Measurements from ENCODE around the gene CYYR1.

Gene CYYR1

GRCh38 chr21:26557106-26557505, 16.0 kb downstream of the CYYR1 start:
- no peak overlapping the region for H4K12ac ChIP-seq (ENCODE audit: low read depth, low read length)
- no peak overlapping the region for H2BK120ac ChIP-seq (ENCODE audit: insufficient read depth, low read length, poor library complexity)
- no peak overlapping the region for H3K27ac ChIP-seq (ENCODE audit: low read depth, low read length)
- H3K9me3 ChIP-seq (ENCODE audit: insufficient read depth, low read depth, low read length), result no peaks in the 10 kb centered on the region
- no peak overlapping the region for H3K4me2 ChIP-seq (ENCODE audit: low read length)
- no peak overlapping the region for H2AK5ac ChIP-seq (ENCODE audit: low read length)
- H3K36me3 ChIP-seq (ENCODE audit: control insufficient read depth in 1 of 2, insufficient read depth in 2 of 2, low read length in 2 of 2), result no peaks in the 10 kb centered on the region
- no CpG with 5 or more reads among the region's 4 CpGs for WGBS (ENCODE audit: extremely low coverage, insufficient coverage, insufficient read length)
- H3K9ac ChIP-seq (ENCODE audit: low read length), result no peak overlapping the region
- no peak overlapping the region for H2BK12ac ChIP-seq (ENCODE audit: low read length)
- no peak overlapping the region for H4K91ac ChIP-seq (ENCODE audit: low read depth, low read length)
- H3K27me3 ChIP-seq (ENCODE audit: insufficient read depth, low read length), result no peaks in the 10 kb centered on the region
- H2BK5ac ChIP-seq (ENCODE audit: low read depth, low read length, poor library complexity), result no peak overlapping the region
- H3K79me2 ChIP-seq (ENCODE audit: control insufficient read depth, insufficient read depth, low read length, poor library complexity), result no peaks in the 10 kb centered on the region
- H3K4me3 ChIP-seq (ENCODE audit: low read depth, low read length), result no peak overlapping the region
- no peak overlapping the region for H3K18ac ChIP-seq (ENCODE audit: low read length)
- DNase-seq, result no peak
- no peak overlapping the region for H3K14ac ChIP-seq (ENCODE audit: low read length)
- no peaks in the 10 kb centered on the region for H3K79me1 ChIP-seq (ENCODE audit: low read length)
- H2AFZ ChIP-seq (ENCODE audit: insufficient read depth, low read length, poor library complexity), result no peak overlapping the region
- H4K8ac ChIP-seq (ENCODE audit: low read depth, low read length), result no peak overlapping the region
- no peaks in the 10 kb centered on the region for H3K4me1 ChIP-seq (ENCODE audit: control insufficient read depth in 1 of 2, insufficient read depth in 2 of 2, low read length in 2 of 2)
- H3K23ac ChIP-seq (ENCODE audit: low read length), result no peak overlapping the region
- no peak overlapping the region for H3K4ac ChIP-seq (ENCODE audit: low read depth, low read length)

DNA sequence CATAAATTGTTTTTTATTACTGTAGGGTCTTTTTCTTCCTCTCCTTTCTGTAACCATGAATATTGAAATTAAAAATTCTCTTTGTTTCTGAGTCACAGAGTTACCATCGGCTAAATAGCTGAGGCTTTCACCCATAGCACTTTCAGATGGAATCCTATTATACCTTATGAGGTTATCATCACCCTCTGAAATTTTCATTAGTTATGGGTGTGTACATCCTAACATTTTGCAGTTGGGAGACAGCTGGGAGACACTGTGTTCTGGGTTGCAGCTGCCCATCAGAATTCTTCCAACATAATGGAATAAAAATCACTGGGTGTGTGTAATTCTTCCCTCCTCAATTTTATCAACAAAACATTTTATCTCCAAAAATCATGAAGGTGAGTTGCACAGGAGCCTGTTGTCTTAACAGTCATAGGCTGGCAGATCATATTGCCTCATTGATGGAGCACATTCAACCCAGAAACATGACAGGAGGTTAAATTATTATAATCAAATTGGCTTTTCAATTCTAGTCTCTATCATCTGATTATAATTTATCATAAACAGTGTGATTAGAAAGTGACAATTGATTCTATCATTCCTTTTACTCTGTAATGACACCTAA, 17.4 kb downstream of the CYYR1 start:
- Histone ChIP-seq H2BK5ac (ENCODE audit: low read depth, low read length, poor library complexity) (no peak overlapping the region), H3K4me3 (ENCODE audit: low read depth, low read length) (no peak overlapping the region), H3K79me2 (ENCODE audit: control insufficient read depth, insufficient read depth, low read length, poor library complexity) (no peaks in the 10 kb centered on the region), H3K9ac (ENCODE audit: low read length) (no peak overlapping the region), H3K4me2 (ENCODE audit: low read length) (no peak overlapping the region), H2AFZ (ENCODE audit: insufficient read depth, low read length, poor library complexity) (no peak overlapping the region), H3K23ac (ENCODE audit: low read length) (no peak overlapping the region), H2BK120ac (ENCODE audit: insufficient read depth, low read length, poor library complexity) (no peak overlapping the region), H3K9me3 (ENCODE audit: insufficient read depth, low read depth, low read length) (no peaks in the 10 kb centered on the region), H3K79me1 (ENCODE audit: low read length) (no peaks in the 10 kb centered on the region), H3K27ac (ENCODE audit: low read depth, low read length) (no peak overlapping the region), H4K91ac (ENCODE audit: low read depth, low read length) (no peak overlapping the region), H2BK12ac (ENCODE audit: low read length) (no peak overlapping the region), H3K4me1 (ENCODE audit: control insufficient read depth in 1 of 2, insufficient read depth in 2 of 2, low read length in 2 of 2) (no peaks in the 10 kb centered on the region), H3K18ac (ENCODE audit: low read length) (no peak overlapping the region), H3K14ac (ENCODE audit: low read length) (no peak overlapping the region), H4K12ac (ENCODE audit: low read depth, low read length) (no peak overlapping the region), H4K8ac (ENCODE audit: low read depth, low read length) (no peak overlapping the region), H2AK5ac (ENCODE audit: low read length) (no peak overlapping the region), H3K4ac (ENCODE audit: low read depth, low read length) (no peak overlapping the region), H3K36me3 (ENCODE audit: control insufficient read depth in 1 of 2, insufficient read depth in 2 of 2, low read length in 2 of 2) (no peaks in the 10 kb centered on the region), H3K27me3 (ENCODE audit: insufficient read depth, low read length) (no peaks in the 10 kb centered on the region)
- DNase-seq, result no peak
- WGBS (ENCODE audit: extremely low coverage, insufficient coverage, insufficient read length), result no CpG with 5 or more reads among the region's 1 CpG

DNA sequence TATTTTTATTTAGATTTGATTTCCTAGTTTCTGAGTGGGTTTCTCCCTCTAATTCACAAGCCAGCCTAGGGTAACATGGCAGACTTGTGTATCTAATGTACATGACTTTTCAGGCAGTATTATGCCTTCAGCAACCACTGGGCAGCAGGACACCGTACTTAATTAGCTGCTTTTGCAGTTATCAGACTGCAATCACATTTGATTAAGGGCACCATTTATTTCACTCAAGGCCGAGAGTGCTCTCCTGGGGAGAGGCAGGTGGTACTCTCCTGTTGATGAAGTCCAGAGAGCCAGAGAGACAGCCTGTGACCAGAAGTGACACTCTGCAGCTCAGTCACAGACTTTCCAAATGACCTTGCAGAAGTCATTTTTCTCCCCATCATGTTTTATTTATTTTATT, 18.7 kb downstream of the CYYR1 start:
- Histone ChIP-seq H4K91ac (ENCODE audit: low read depth, low read length) (no peak overlapping the region), H2BK5ac (ENCODE audit: low read depth, low read length, poor library complexity) (no peak overlapping the region), H3K27ac (ENCODE audit: low read depth, low read length) (no peak overlapping the region), H3K9me3 (ENCODE audit: insufficient read depth, low read depth, low read length) (no peaks in the 10 kb centered on the region), H3K18ac (ENCODE audit: low read length) (no peak overlapping the region), H3K79me2 (ENCODE audit: control insufficient read depth, insufficient read depth, low read length, poor library complexity) (no peaks in the 10 kb centered on the region), H3K23ac (ENCODE audit: low read length) (no peak overlapping the region), H3K4me3 (ENCODE audit: low read depth, low read length) (no peak overlapping the region), H2BK120ac (ENCODE audit: insufficient read depth, low read length, poor library complexity) (no peak overlapping the region), H3K4me1 (ENCODE audit: control insufficient read depth in 1 of 2, insufficient read depth in 2 of 2, low read length in 2 of 2) (no peaks in the 10 kb centered on the region), H4K12ac (ENCODE audit: low read depth, low read length) (no peak overlapping the region), H3K9ac (ENCODE audit: low read length) (no peak overlapping the region), H4K8ac (ENCODE audit: low read depth, low read length) (no peak overlapping the region), H2AK5ac (ENCODE audit: low read length) (no peak overlapping the region), H3K36me3 (ENCODE audit: control insufficient read depth in 1 of 2, insufficient read depth in 2 of 2, low read length in 2 of 2) (no peaks in the 10 kb centered on the region), H3K4me2 (ENCODE audit: low read length) (no peak overlapping the region), H2BK12ac (ENCODE audit: low read length) (no peak overlapping the region), H3K14ac (ENCODE audit: low read length) (no peak overlapping the region), H3K79me1 (ENCODE audit: low read length) (no peaks in the 10 kb centered on the region), H3K27me3 (ENCODE audit: insufficient read depth, low read length) (no peaks in the 10 kb centered on the region), H2AFZ (ENCODE audit: insufficient read depth, low read length, poor library complexity) (no peak overlapping the region), H3K4ac (ENCODE audit: low read depth, low read length) (no peak overlapping the region)
- no peak for DNase-seq
- WGBS (ENCODE audit: extremely low coverage, insufficient coverage, insufficient read length), result no CpG with 5 or more reads among the region's 2 CpGs

DNA sequence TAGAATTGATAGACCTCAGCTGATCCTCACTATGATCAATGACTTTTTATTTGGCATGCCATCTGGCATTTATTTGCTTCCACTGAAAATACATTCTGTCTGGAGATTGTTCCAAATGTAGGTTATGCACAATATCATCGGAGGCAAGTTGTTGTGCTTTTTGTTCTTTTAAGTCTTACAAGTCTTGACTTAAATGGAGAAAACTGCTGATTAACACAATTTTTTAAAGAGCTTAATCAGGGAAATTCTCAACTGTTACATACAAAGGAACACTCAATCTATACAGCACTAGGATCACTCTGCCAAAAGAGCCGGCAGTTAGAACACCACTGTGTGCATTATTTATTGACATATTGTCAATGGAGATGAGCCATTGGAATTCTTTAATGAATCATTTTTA, 19.2 kb downstream of the CYYR1 start:
- Histone ChIP-seq H3K23ac (ENCODE audit: low read length) (no peak overlapping the region), H3K4me1 (ENCODE audit: control insufficient read depth in 1 of 2, insufficient read depth in 2 of 2, low read length in 2 of 2) (no peaks in the 10 kb centered on the region), H4K12ac (ENCODE audit: low read depth, low read length) (no peak overlapping the region), H2BK5ac (ENCODE audit: low read depth, low read length, poor library complexity) (no peak overlapping the region), H3K27ac (ENCODE audit: low read depth, low read length) (no peak overlapping the region), H3K36me3 (ENCODE audit: control insufficient read depth in 1 of 2, insufficient read depth in 2 of 2, low read length in 2 of 2) (no peaks in the 10 kb centered on the region), H3K79me2 (ENCODE audit: control insufficient read depth, insufficient read depth, low read length, poor library complexity) (no peaks in the 10 kb centered on the region), H2AK5ac (ENCODE audit: low read length) (no peak overlapping the region), H3K18ac (ENCODE audit: low read length) (no peak overlapping the region), H2BK12ac (ENCODE audit: low read length) (no peak overlapping the region), H3K27me3 (ENCODE audit: insufficient read depth, low read length) (no peaks in the 10 kb centered on the region), H4K91ac (ENCODE audit: low read depth, low read length) (no peak overlapping the region), H3K14ac (ENCODE audit: low read length) (no peak overlapping the region), H2BK120ac (ENCODE audit: insufficient read depth, low read length, poor library complexity) (no peak overlapping the region), H3K9me3 (ENCODE audit: insufficient read depth, low read depth, low read length) (no peaks in the 10 kb centered on the region), H3K4me3 (ENCODE audit: low read depth, low read length) (no peak overlapping the region), H3K4me2 (ENCODE audit: low read length) (no peak overlapping the region), H4K8ac (ENCODE audit: low read depth, low read length) (no peak overlapping the region), H3K79me1 (ENCODE audit: low read length) (no peaks in the 10 kb centered on the region), H2AFZ (ENCODE audit: insufficient read depth, low read length, poor library complexity) (no peak overlapping the region), H3K9ac (ENCODE audit: low read length) (no peak overlapping the region), H3K4ac (ENCODE audit: low read depth, low read length) (no peak overlapping the region)
- WGBS (ENCODE audit: extremely low coverage, insufficient coverage, insufficient read length), result no CpG with 5 or more reads among the region's 2 CpGs
- no peak for DNase-seq
